Embryonic facial prominence (tissue), 1 donor: Measurements from ENCODE around the gene SOCS3.
"Not testable (repeated sequence)": the region's sequence is repeated elsewhere in the genome, so short reads cannot be mapped to it uniquely, and the experiment has no call there.

ENCODE experiments used
- DNase-seq: peaks from one replicate; pipeline ENCODE4 v3.0.0-alpha.2; 2016; ENCODE audit errors: extremely low spot score

The SOCS3 gene

DNA sequence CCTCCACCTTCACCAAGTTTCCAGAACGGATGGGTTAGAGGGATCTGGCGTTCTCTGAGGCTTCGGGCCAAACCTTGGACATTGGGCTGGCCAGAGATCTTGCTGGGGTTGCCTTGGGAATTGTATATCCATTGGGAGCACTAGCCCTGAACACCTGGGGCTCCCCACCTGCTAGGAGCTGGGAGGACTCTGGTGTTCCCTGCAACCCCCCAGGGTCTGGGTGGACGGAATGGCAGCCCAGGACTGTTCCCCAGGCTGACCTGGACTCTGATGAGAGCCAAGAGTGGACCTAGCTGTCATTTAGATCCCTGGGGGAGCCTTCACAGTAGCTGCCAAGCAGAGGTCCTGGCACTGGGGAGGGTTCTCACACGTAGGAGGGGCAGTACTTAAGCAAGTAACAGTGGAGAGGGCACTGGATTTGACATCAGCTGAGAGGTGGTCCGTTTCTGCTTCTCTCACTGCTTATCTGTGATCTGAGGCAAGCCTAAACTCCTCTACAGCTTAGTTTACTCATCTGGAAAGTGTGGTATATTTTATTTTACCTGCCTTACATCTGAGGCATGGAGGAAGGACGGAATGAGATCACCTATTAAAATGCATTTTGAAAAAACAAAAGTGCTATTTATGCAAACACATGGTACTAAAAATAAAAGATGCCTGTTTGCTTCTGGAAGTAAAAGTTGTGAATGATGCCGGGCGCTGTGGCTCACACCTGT, 11.7 kb downstream of the SOCS3 start:
- DNase-seq: no peak

GRCh38 chr17:78347453-78347852, 12.4 kb downstream of the SOCS3 start:
- no peak for DNase-seq

DNA sequence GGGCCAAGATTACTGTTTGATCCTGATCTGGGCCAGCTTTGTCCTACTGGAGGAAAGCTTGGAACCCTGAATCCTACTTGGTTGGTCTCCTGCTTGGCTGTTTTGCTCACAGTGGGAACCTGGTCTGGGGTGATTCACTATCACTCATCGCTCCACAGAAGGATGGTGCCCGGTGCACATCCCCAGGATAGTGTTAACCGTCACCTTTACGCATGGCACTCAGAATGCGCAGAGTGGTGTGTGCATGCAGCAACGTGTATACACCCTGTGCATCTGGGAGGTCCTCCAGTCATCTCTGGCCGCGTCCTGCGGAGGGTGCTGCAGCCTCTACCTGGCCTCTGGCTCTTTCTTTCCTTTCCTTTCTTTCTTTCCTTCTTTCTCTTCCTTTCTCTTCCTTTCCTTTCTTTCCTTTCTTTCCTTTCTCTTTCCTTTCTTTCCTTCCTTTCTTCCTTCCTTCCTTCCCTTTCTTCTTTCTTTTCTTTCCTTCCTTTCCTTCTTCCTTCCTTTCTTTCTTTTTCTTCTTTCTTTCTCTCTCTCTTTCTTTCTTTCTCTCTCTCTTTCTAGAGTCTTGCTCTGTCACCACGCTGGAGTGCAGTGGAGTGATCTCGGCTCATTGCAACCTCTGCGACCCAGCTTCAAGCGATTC, 13.1 kb downstream of the SOCS3 start:
- DNase-seq: no peak

DNA sequence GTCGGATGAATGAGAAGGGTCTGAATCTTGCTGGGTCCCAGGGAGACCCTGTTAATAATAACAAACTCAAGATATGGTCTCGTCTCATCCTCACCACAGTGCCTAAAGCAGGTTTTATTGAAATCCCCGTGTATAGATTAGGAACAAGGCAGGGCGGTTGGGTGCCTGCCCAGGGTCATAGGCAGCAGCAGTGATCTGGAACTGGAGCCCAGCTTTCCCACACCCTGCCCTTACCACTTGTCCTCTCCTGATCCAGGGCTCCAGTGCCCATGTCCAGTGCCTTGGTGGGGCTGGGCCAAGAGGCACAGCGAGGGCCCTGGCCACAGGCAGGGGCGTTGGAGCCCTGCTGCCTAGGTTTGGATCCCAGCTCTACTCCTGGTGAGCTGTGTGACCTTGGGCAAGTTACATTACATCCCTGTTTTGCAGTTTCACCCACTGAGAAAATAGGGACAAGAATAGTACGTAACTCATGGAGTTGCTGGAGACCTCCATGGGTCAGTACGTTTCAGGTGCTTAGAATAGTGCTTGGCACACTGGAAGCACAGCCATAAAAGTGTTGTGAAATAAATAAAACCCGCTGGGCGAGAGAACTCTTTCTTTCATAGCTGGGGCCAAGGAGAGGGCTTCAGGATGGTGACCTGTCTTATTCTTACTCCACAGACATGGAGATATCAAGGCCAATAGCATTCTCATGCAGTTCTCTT, 13.9 kb downstream of the SOCS3 start:
- DNase-seq: no peak

DNA sequence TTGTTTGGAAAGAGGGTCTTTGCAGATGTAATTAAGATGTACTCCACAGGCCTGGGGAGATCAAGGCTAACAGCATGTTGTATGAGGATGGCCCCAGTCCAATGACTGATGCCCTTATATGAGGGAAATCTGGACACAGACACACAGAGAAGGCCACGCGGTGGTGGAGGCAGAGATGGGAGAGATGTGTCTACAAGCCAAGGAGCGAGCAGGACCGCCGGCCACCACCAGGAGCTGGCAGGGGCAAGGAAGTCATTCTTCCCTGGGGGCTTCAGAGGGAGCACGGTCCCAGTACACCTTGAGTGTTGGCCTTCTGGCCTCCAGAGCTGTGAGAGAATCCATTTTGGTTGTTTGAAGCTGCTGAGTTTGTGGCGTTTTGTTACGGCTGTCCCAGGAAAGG, 14.7 kb downstream of the SOCS3 start:
- DNase-seq: no peak

DNA sequence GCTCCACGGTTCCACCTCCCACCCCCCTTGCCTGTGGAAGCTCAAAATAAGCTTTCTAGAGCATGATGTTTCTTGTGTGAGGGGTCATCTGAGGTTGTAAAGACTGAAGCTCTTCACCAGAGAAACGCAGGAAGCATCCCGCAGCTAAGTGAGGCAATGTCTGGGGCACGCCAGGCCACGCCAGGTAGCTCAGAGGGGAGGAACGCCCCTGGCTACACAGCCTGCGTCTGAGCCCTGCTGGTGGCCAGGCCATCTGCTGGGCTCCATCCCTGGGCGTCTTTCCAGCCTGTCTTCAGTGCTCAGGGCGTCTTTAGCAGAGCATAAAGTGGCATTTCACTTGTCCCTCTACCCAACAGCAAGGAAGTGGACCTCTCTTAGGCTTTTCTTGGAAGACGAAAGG, 15.2 kb downstream of the SOCS3 start:
- DNase-seq: no peak

DNA sequence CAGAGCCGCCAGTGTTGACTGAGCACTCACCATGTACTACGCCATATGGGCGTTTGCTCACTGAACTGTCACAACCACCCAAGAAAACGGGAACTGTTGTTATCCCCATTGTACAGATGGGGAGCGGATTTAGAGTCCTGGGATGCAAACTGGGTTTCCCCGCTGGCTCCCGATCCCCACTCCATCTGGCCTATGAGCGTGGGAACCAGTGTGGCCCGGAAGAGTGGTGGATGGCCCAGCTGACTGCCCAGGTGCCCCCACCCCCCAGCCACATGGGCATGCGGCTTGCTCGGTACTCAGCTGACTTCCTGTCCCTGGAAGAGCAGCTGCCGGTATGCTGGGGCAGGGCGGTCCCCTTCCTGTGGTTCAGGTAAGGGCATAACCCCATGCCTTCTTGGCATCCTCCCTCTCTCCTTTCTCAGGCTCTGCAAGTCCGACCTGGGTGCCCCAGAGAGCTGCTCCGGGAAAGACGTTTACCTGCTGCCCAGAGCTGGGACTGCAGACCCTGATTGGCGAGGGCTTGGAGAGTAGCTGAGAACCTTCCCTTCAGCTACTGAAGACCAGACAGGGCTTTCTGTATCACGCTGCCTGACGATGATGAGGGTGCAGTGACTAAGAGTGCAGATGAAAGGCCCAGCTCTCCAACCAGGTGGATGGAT, 16.2 kb downstream of the SOCS3 start:
- DNase-seq: no peak

- DNase-seq: no peak
Observed at GRCh38 chr17:78343187-78343542, 16.7 kb downstream of the SOCS3 start.

- no peak for DNase-seq
Observed at GRCh38 chr17:78342449-78343186, 17.3 kb downstream of the SOCS3 start.

- no peak for DNase-seq
Observed at GRCh38 chr17:78341559-78342448, 18.1 kb downstream of the SOCS3 start.

DNA sequence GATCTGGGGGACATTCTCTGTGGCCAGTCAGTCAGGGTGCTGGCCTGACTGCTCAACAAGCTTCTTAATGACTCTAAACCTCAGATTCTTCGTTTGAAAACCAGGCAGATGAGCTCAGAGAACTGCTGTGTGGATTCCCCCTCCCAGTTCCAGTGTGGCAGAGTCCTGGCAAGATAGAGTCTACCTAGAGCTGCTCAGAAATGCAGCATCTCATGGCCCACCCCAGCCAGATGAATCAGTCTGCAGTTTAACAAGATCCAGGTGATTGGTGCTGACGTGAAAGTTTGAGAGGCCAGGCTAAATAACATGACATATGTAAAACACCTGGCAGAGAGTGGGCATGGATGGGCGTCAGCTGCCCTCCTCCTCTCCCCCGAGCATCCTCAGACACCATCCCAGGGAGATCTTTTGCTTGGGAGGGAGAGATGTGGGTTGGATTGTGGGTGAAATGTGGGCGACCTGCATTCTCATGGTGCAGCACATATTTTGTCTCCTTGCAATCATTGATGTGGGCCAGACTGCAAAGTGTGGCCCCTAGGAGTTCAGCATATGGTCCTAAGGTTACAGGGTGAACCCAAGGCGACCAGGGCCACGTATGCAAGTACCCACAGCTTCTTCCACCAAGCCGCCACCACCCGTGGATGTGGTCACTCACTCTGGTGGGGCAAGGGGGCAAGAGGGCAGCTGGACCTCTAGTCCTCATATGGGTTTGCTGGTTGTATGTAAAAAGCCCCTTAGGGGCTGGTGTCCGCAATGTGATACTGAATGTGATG, 19.5 kb downstream of the SOCS3 start:
- no peak for DNase-seq

DNA sequence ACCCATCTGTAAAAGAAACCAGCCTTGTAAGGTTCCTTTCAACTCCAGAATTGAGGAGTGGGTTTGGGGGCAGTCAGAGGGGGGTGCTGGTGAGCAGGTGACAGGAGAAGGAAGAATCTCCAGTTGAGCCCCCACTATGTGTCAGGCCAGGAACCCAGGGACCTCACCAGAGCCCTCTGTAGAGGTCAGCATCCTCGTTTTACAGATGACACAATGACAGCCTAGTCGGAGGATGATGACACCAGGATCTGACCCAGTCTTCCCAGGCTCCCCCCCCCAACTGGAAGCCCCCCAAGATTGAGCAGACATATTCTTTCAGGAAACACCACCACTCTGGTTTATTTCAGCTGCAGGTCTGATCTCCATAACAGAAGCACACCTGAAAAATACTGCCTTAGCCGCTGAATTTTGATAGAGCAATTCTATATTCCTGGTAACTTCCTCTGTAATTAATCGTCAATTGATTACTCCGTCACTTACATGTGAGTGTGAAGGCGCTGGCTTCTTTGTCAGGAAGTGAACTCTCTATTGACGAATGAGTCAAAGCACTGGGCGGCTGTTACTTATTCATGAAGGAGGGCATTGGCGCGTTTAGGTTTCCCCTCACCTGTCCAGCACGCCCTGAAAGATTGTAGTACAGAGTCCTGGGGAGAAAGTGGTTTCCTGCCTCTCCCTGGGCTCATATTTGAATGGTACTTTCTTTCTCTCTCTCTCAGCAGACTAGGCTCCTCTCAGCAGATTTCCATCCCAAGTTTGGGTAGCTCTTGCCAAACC, 21.2 kb downstream of the SOCS3 start:
- no peak for DNase-seq

DNA sequence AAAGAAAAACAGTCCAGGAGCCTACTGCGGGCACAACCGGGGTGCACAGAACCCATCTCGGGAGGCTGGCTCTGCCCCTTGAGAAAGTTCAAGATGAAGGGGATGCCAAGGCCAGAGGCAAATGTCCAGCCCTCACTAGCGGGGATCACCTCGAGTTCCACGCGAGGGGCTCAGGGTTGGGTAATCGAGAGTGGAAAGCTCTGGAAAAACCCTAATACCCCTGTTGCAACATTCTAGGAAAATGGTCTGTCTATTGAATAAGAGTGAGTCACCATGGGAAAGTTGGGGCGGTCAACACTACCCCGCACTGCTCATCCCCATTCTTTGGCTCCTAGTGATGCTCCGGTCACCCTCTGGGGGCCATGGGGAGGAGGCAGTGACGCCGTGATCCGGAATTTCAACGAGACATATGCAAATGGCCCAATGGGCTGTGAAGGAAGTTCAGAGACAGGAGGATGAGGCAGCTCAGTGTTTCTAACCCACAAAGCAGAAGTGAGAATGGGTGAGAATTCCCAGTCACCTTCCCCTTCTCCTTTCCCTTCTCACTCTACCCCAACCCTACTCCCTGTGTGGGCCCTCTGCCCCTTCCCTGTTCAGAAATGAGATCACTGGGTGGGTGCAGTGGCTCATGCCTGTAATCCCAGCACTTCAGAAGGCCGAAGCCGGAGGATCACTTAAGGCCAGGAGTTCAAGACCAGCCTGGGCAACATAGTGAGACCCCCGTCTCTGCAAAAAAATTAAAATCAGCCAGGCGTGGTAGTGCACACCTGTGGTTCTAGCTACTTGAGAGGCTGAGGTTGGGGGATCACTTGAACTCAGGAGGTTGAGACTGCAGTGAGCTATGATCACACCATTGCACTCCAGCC, 22.4 kb downstream of the SOCS3 start:
- DNase-seq: no peak

DNA sequence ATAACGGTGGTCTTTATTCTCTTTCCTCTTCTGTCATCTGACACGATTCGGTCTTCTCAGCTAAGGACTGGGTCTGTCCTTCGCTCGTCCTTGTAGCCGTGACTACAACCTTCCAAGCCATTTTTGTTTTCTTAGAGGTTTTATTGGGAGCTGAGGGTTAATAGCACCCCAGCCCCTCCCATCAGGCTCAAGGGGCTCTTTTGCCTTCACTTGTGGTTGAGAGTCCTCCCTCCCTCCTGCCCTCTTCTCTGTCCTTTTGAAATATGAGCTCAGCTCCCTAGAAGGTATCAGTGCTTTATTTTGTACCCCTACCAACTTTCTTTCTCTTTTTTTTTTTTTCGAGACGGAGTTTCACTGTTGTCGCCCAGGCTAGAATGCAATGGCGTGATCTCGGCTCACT, 24.7 kb downstream of the SOCS3 start:
- no peak for DNase-seq

DNA sequence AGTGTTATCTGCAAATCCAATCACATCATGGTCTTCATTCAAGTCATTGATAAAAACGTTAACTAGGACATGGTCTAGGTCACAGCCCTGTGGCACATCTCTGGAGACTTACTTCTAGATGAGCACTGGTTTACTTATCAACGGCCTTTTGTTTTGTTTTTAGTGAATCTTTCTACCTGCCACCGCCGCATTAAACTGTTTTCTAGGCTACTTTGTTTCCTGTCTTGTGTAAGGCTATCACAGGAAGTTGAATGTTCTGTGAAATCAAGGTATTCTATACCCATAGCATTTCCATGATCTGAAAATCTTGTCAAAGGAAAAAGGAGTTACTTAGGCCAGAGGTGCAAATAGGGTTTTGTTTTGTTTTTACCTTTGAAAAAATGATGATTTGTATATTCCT, 26.9 kb downstream of the SOCS3 start:
- no peak for DNase-seq

- not testable (repeated sequence) for DNase-seq
Observed at GRCh38 chr17:78331355-78331754, 28.5 kb downstream of the SOCS3 start.

GRCh38 chr17:78330570-78331224, 29.2 kb downstream of the SOCS3 start:
- DNase-seq: no peak
